GM23248 (cell line): ENCODE measurements around the gene LDLRAD2. TPM values are rescaled to one million over a fixed set of nuclear protein-coding genes. Genes with fewer than 3 reads are reported as not detected.

ENCODE experiments used
- DNase-seq: peaks from one replicate; pipeline ENCODE4 v3.0.0-alpha.2; 2015
- H2AFZ ChIP-seq: fragments of 200-600 bp; sonication (generic); 2 replicates; pipeline ENCODE4 v1.6.1; 2016; ENCODE audit warnings: antibody characterized with exemption
- H3F3A ChIP-seq: fragments of 200-600 bp; sonication (generic); 2 replicates; pipeline ENCODE4 v1.6.1; 2016; ENCODE audit warnings: mild to moderate bottlenecking, antibody characterized with exemption, mixed run types; ENCODE audit not compliant: insufficient read depth
- H3K27ac ChIP-seq: fragments of 200-600 bp; sonication (generic); 2 replicates; pipeline ENCODE4 v1.5.1; 2016; ENCODE audit warnings: mild to moderate bottlenecking
- H3K27me3 ChIP-seq: fragments of 200-600 bp; sonication (generic); replicated peaks from 2 replicates; pipeline ENCODE4 v1.6.1; 2016; ENCODE audit warnings: mild to moderate bottlenecking; ENCODE audit not compliant: insufficient read depth
- H3K36me3 ChIP-seq: fragments of 200-600 bp; sonication (generic); 2 replicates; pipeline ENCODE4 v1.6.1; 2016; ENCODE audit warnings: low read depth, mild to moderate bottlenecking
- H3K4me1 ChIP-seq: fragments of 200-600 bp; sonication (generic); 2 replicates; pipeline ENCODE4 v1.6.1; 2016; ENCODE audit warnings: mild to moderate bottlenecking; ENCODE audit not compliant: insufficient read depth
- H3K4me2 ChIP-seq: fragments of 200-600 bp; sonication (generic); one replicate; pipeline ENCODE4 v1.6.1; 2016; ENCODE audit warnings: mild to moderate bottlenecking; ENCODE audit not compliant: unreplicated experiment
- H3K4me3 ChIP-seq: fragments of 200-600 bp; sonication (generic); 2 replicates; pipeline ENCODE4 v1.5.1; 2016; ENCODE audit warnings: mild to moderate bottlenecking
- H3K79me2 ChIP-seq: fragments of 200-600 bp; sonication (generic); 2 replicates; pipeline ENCODE4 v1.6.1; 2016; ENCODE audit warnings: mild to moderate bottlenecking; ENCODE audit not compliant: insufficient read depth
- H3K9ac ChIP-seq: fragments of 200-600 bp; sonication (generic); 2 replicates; pipeline ENCODE4 v1.6.1; 2016; ENCODE audit warnings: mild to moderate bottlenecking
- H3K9me2 ChIP-seq: fragments of 200-600 bp; sonication (generic); 2 replicates; pipeline ENCODE4 v1.6.1; 2016; ENCODE audit warnings: mixed run types, mild to moderate bottlenecking, moderate library complexity; ENCODE audit not compliant: insufficient read depth
- H3K9me3 ChIP-seq: fragments of 200-600 bp; sonication (generic); one replicate; pipeline ENCODE4 v1.6.1; 2017; ENCODE audit warnings: low read depth
- H4K20me1 ChIP-seq: fragments of 200-600 bp; sonication (generic); 2 replicates; pipeline ENCODE4 v1.6.0; 2016; ENCODE audit not compliant: insufficient read depth
- EZH2 ChIP-seq: fragments of 200-600 bp; sonication (generic); IDR thresholded peaks from 2 replicates; pipeline ENCODE4 v1.6.1; 2018; ENCODE audit warnings: antibody characterized with exemption, mild to moderate bottlenecking; ENCODE audit not compliant: insufficient read depth, poor library complexity, severe bottlenecking
- EZH2phosphoT487 ChIP-seq: fragments of 200-600 bp; sonication (generic); IDR thresholded peaks from 2 replicates; pipeline ENCODE4 v1.6.1; 2018; ENCODE audit warnings: antibody characterized with exemption, moderate library complexity, mild to moderate bottlenecking, low read depth; ENCODE audit not compliant: insufficient read depth
- WGBS, 2 experiments: methylation state at CpG; one replicate each; pipeline ENCODE4 v1.1.6; 2015 to 2017; ENCODE audit warnings: low lambda C conversion rate in 2 of 2, low coverage in 1 of 2; ENCODE audit errors: missing lambda C conversion rate in 2 of 2; 5-methylcytosine and 5-hydroxymethylcytosine counted together
- in situ Hi-C: fragments of 300-500 bp; cut with MboI; formaldehyde crosslinking; loops from 2 replicates; pipeline ENCODE4 v1.15.0; 2020
- polyA plus RNA-seq: library from polyadenylated mRNA; unstranded; fragments of >200 nt; fragmentation: Nextera tagmentation; extraction: Ambion mirVana; gene quantifications from 2 replicates; pipeline ENCODE4 v1.2.1, GENCODE V29; 2016
- total RNA-seq: library from RNA; depleted of rRNA; stranded (reverse); fragments of >200 nt; shearing (Covaris generic); gene quantifications from 2 replicates; pipeline ENCODE4 v1.2.3, GENCODE V29; 2014

The LDLRAD2 gene
- total and polyA plus RNA-seq, 2 experiments from 2014 or later: 8.5 TPM; not detected in 1

DNA sequence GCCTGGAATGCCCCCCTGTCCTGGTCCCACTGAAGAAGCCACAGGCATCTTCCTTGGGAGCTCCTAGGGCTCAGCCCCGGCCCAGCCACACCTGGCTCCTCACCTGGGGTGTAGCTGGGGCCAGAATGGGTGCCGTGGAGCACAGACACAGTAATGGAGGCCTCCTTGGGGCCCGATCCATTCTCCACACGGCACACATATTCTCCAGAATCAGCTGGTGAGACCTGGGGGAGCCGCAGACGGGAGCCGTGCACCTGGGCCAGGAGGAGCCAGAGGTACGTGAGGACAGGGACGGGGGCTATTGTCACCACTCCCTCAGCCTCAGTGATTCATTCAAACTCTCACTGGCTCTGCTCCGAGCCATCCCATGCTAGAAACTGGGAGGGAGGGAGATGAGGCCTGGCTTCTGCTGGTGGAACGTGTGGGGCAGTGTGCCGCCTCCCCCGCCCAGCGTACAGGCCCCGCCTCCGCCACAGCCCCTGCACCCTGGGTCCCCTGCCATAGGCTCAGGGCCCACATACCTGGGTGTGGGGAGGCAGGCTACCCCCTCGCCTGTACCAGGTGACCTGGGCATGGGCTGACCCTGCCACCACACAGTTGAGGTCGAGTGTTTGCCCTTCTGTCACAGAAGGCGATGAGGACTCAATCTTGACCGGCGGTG, 42.2 kb downstream of the LDLRAD2 start:
- no peak overlapping the region for H2AFZ ChIP-seq
- no peak overlapping the region for H3K27ac ChIP-seq
- H3K36me3 ChIP-seq: peaks cover 34% of the 10 kb centered on the region
- no peaks in the 10 kb centered on the region for H3K27me3 ChIP-seq
- no peaks in the 10 kb centered on the region for H3K9me3 ChIP-seq
- in situ Hi-C loops: no loop called here
- TF ChIP-seq EZH2phosphoT487 (no peak), EZH2 (no peak)
- no peak overlapping the region for H3K4me2 ChIP-seq
- 0 out of 2 replicates have a peak, but pooled peaks cover 4% of the 10 kb centered on the region for H4K20me1 ChIP-seq
- no peak for DNase-seq
- H3K9me2 ChIP-seq: no peaks in the 10 kb centered on the region
- H3F3A ChIP-seq: peaks cover 11% of the 10 kb centered on the region
- 93 to 94% methylated on average over 21 of the region's 21 CpGs for WGBS, 2 experiments
- no peak overlapping the region for H3K9ac ChIP-seq
- peaks cover 16% of the 10 kb centered on the region; the same call in 1 of the 2 replicates for H3K79me2 ChIP-seq
- H3K4me1 ChIP-seq: peaks cover 17% of the 10 kb centered on the region
- H3K4me3 ChIP-seq: no peak overlapping the region

DNA sequence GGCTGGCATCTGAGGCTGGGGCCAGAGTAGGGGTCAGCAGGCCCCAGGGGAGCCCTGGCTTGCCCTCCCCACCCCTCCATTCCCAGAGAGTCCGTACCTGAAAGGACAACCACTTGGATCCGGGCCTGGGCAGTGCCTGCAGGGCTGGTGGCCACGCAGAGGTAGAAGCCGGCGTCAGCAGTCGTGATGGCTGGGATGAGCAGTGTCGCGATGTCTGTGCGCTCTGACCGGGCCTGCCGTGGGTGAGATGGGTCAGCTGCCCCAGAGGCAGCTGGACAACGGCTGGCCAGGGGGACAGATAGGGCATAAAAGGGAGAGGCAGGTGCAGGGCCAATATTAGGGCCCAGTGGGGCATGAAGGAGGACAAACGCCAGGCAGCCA, 42.7 kb downstream of the LDLRAD2 start:
- Histone ChIP-seq H2AFZ (no peak overlapping the region), H3F3A (peaks cover 11% of the 10 kb centered on the region), H3K9me2 (no peaks in the 10 kb centered on the region), H3K9me3 (no peaks in the 10 kb centered on the region), H3K27me3 (no peaks in the 10 kb centered on the region), H3K4me2 (no peak overlapping the region), H3K36me3 (peaks cover 37% of the 10 kb centered on the region), H3K4me1 (peaks cover 17% of the 10 kb centered on the region), H3K79me2 (peaks cover 17% of the 10 kb centered on the region; the same call in 1 of the 2 replicates), H3K9ac (no peak overlapping the region), H3K27ac (no peak overlapping the region), H4K20me1 (0 out of 2 replicates have a peak, but pooled peaks cover 4% of the 10 kb centered on the region), H3K4me3 (no peak overlapping the region)
- DNase-seq: no peak
- in situ Hi-C loops: no loop called here
- WGBS, 2 experiments: 87 to 88% methylated on average over 13 of the region's 13 CpGs
- no peak for TF ChIP-seq EZH2phosphoT487
- no peak for TF ChIP-seq EZH2

DNA sequence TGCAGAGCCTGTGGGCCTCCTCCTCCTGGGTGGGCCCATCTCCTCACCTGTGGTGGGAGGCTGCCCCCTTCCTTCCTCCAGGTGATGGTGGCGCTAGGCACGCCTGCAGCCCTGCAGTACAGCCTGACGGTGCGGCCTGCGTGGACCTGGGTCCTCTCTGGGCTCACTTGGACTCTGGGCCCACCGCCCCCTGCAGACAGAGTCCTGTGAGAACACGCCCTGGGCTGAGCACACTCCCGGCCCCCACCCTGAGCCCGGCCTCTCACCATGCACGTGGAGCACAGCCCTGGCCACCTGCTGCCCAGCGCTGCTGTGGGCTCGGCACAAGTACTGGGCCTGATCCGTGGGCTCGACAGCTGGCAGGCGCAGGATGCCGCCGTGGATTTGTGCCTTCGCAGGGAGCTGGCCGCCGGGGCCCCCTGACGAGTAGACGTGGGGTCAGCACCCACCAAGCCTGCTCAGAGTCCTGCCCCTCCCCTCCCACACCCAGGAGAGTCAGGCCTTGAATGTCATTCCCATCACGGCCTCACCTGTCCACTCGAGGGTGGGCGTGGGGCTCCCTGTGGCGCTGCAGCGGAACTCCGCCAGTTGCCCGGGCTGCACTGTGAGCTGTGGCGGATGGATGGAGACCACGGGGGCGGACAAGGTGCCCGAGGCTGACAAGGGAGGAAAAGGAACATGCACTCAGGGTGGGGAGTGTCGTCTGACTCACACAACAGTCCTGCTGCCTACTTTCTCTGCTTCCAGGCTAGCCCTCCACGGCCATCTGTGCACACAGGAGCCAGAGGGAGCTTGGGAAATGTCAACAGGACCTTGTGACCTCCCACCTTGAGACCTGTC, 43.4 kb downstream of the LDLRAD2 start:
- Histone ChIP-seq H3K4me2 (no peak overlapping the region), H3K36me3 (peaks cover 44% of the 10 kb centered on the region), H3K27ac (no peak overlapping the region), H3F3A (peaks cover 13% of the 10 kb centered on the region), H2AFZ (no peak overlapping the region), H3K27me3 (no peaks in the 10 kb centered on the region), H3K9ac (no peak overlapping the region), H3K9me3 (no peaks in the 10 kb centered on the region), H3K4me3 (no peak overlapping the region), H3K4me1 (peaks cover 17% of the 10 kb centered on the region), H3K79me2 (peaks cover 25% of the 10 kb centered on the region), H4K20me1 (0 out of 2 replicates have a peak, but pooled peaks cover 4% of the 10 kb centered on the region), H3K9me2 (no peaks in the 10 kb centered on the region)
- WGBS, 2 experiments: 93% methylated on average over 28 to 35 of the region's 35 CpGs
- TF ChIP-seq EZH2phosphoT487: no peak
- no peak for TF ChIP-seq EZH2
- peak; percentile 26 for DNase-seq
- in situ Hi-C loops: no loop called here

GRCh38 chr1:21857142-21857839, 45.2 kb downstream of the LDLRAD2 start:
- no peak overlapping the region for H3K4me2 ChIP-seq
- peak; percentile 74 for DNase-seq

More at GRCh38 chr1:21857142-21857839, 45.2 kb downstream of the LDLRAD2 start:
- Histone ChIP-seq H3K79me2 (peaks cover 32% of the 10 kb centered on the region), H3K9me3 (no peaks in the 10 kb centered on the region), H3K4me1 (peaks cover 24% of the 10 kb centered on the region), H3K9ac (peak overlapping the region; percentile 10; the same call in 1 of the 2 replicates), H3K36me3 (peaks cover 48% of the 10 kb centered on the region), H3K27me3 (no peaks in the 10 kb centered on the region), H3K4me3 (no peak overlapping the region), H3K9me2 (no peaks in the 10 kb centered on the region), H3F3A (peaks cover 30% of the 10 kb centered on the region), H4K20me1 (0 out of 2 replicates have a peak, but pooled peaks cover 4% of the 10 kb centered on the region), H2AFZ (no peak overlapping the region), H3K27ac (peak overlapping the region; percentile 68)
- in situ Hi-C loops: no loop called here
- no peak for TF ChIP-seq EZH2phosphoT487
- TF ChIP-seq EZH2: no peak
- 84 to 86% methylated on average over 11 to 14 of the region's 14 CpGs for WGBS, 2 experiments
